ENCODE data around the gene ADCY1.
"Not testable (repeated sequence)": the region's sequence is repeated elsewhere in the genome, so short reads cannot be mapped to it uniquely, and the experiment has no call there.

Gene ADCY1

DNA sequence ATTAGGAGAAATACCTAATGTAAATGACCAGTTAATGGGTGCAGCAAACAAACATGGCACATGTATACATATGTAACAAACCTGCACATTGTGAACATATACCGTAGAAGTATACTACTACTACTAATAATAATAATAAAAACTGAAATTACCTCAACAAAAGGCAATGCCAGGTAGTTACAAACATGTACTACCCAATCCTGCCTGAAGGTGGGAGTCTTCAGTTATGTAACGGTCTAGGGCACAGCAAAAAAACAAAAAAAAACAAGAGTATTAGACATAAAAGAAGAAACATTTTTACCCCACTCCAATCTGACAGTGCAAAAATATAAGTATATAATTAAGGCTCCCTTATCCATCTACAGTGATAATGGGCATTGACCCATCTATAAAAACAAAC is 182.6 kb downstream of the ADCY1 start:
- peak; percentile 23 for TF ChIP-seq CTCF (IDR thresholded peaks at IDR 0.05; ENCODE audit: insufficient read depth, low read length, poor library complexity, severe bottlenecking)
- H3K9me3 ChIP-seq (ENCODE audit: insufficient read depth, low read length); H3K27ac ChIP-seq (ENCODE audit: low read depth, low read length): not testable (repeated sequence)

DNA sequence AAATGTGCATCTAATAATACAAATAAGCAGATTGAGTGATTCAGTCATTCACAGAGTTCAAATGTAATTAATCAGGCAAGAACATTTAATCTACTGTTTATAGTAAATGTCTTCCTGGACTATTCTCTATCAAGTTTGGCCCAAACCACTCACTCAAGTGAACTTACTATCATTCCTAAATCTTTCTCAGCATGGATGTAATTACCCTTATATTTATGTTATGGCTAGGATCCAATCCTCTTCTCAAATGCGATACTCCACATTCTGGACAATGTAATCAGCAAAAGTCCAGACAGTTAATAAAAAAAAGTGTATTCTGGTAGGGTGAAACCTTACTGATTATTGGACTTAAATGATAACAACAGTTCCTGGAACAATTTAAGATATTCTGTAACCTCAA is 185.3 kb downstream of the ADCY1 start:
- not testable (repeated sequence) for H3F3A ChIP-seq (ENCODE audit: insufficient read depth); H3K36me3 ChIP-seq (ENCODE audit: low read length); H3K4me2 ChIP-seq (ENCODE audit: low read depth, low read length, poor library complexity, severe bottlenecking); H3K27me3 ChIP-seq (ENCODE audit: low read length); H4K20me1 ChIP-seq (ENCODE audit: low read depth, low read length); H3K4me3 ChIP-seq (ENCODE audit: insufficient read depth, low read length, poor library complexity, severe bottlenecking); H3K9me2 ChIP-seq (replicated peaks; ENCODE audit: insufficient read depth, low read length); H3K9me3 ChIP-seq (ENCODE audit: insufficient read depth, low read length); H2AFZ ChIP-seq (ENCODE audit: low read depth, low read length, severe bottlenecking); H3K9ac ChIP-seq (ENCODE audit: low read length); H3K27ac ChIP-seq (ENCODE audit: low read depth, low read length)
- H3K79me2 ChIP-seq (ENCODE audit: insufficient read depth, low read length): peaks cover 31% of the 10 kb centered on the region; the same call in 1 of the 2 replicates

More for the DNA sequence above, 182.6 kb downstream of the ADCY1 start:
- H3K27me3 ChIP-seq (ENCODE audit: low read length); H3F3A ChIP-seq (ENCODE audit: insufficient read depth); H3K4me3 ChIP-seq (ENCODE audit: insufficient read depth, low read length, poor library complexity, severe bottlenecking); H3K9me2 ChIP-seq (replicated peaks; ENCODE audit: insufficient read depth, low read length); H2AFZ ChIP-seq (ENCODE audit: low read depth, low read length, severe bottlenecking); H3K9ac ChIP-seq (ENCODE audit: low read length); H3K4me2 ChIP-seq (ENCODE audit: low read depth, low read length, poor library complexity, severe bottlenecking); H3K36me3 ChIP-seq (ENCODE audit: low read length); H3K79me2 ChIP-seq (ENCODE audit: insufficient read depth, low read length); H4K20me1 ChIP-seq (ENCODE audit: low read depth, low read length): not testable (repeated sequence)

GRCh38 chr7:45761545-45762205 is 187.5 kb downstream of the ADCY1 start:
- H3K27ac ChIP-seq (ENCODE audit: low read depth, low read length); H3K9me2 ChIP-seq (replicated peaks; ENCODE audit: insufficient read depth, low read length); H3K27me3 ChIP-seq (ENCODE audit: low read length); H3K36me3 ChIP-seq (ENCODE audit: low read length); H3K9ac ChIP-seq (ENCODE audit: low read length); H3F3A ChIP-seq (ENCODE audit: insufficient read depth); H3K4me2 ChIP-seq (ENCODE audit: low read depth, low read length, poor library complexity, severe bottlenecking); H2AFZ ChIP-seq (ENCODE audit: low read depth, low read length, severe bottlenecking); H3K9me3 ChIP-seq (ENCODE audit: insufficient read depth, low read length); H3K4me3 ChIP-seq (ENCODE audit: insufficient read depth, low read length, poor library complexity, severe bottlenecking); H4K20me1 ChIP-seq (ENCODE audit: low read depth, low read length): not testable (repeated sequence)
- H3K79me2 ChIP-seq (ENCODE audit: insufficient read depth, low read length): peaks cover 32% of the 10 kb centered on the region; the same call in 1 of the 2 replicates

DNA sequence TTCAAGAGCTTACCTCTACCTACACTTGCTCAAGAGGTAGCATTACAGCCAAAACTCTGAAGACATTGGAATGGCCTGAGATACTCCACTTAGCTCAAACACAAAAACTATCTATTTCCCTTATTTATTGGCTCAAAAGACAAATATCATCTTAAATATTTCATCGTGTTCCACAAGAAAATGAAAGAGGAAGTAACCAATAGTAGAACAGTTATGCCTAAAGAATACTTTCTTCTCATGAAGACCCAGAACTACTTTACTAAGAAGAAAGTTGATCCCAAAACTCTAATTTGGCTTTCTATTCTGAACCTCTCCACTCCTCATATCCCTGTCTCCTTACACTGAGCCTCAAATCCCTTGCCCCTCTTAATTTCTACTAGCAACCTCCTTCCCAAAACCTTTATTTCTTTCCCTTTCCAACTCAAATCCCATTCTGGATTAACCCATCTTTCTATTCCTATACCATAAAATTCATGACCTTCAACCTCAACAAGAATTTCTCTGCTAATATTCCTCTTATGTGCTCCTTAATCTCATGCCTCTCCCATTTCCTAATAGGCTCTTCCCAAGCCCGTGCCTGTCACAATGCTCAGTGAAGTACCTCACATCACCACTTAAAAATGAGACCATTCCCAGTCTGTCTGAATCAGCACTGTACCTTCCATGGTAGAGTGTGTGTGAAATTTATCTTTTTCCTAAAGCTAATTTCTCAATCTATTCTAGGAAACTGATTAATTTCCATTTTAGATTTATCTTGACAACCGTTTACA is 188.2 kb downstream of the ADCY1 start:
- not testable (repeated sequence) for H3F3A ChIP-seq (ENCODE audit: insufficient read depth); H3K9me3 ChIP-seq (ENCODE audit: insufficient read depth, low read length); H3K27ac ChIP-seq (ENCODE audit: low read depth, low read length); H3K36me3 ChIP-seq (ENCODE audit: low read length); H3K9me2 ChIP-seq (replicated peaks; ENCODE audit: insufficient read depth, low read length); H3K4me3 ChIP-seq (ENCODE audit: insufficient read depth, low read length, poor library complexity, severe bottlenecking); H2AFZ ChIP-seq (ENCODE audit: low read depth, low read length, severe bottlenecking); H3K9ac ChIP-seq (ENCODE audit: low read length); H3K27me3 ChIP-seq (ENCODE audit: low read length); H4K20me1 ChIP-seq (ENCODE audit: low read depth, low read length); H3K4me2 ChIP-seq (ENCODE audit: low read depth, low read length, poor library complexity, severe bottlenecking)
- peaks cover 35% of the 10 kb centered on the region for H3K79me2 ChIP-seq (ENCODE audit: insufficient read depth, low read length)

DNA sequence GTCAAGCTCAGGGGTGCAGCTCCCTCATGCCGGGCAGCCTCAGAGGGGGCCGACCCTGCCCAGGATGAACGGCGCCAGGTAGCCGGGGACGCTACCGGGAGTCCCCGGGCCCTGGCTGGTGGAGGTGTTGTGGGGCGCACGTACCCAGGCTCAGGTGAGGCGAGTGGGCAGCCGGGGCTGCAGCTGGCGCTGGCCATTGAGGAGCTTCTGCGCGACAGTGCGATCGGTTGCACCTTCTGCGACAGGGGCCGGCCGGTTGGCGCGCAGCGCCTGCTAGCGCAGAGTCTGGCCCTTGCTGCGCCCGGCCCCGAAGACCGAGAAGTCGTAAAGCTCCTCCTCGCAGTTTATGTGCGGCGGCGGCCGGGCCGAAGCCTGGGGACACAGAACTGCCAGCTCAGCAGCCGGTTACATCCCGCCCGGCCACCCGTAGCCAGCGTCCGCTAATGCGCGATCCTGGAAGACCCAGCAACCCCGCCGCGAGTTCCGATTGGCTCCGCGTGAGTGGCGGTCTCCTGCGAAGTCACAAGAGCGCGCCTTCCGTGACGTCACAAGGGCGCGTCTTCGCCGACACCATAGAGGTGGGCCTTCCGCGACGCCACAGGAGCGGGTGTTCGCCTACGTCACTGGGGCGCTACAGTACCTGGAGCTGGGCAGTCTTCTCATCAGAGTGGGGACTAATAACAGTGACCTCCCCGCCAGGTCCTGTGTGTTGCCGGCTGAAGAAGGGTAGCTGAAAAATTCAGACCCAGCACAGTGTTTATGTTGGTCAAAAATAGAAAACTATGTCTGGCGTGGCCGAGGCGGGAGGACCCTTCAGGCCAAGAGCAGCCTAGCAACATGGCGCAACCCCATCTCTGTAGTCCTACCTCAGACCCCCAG is 194.6 kb downstream of the ADCY1 start:
- not testable (repeated sequence) for H3K36me3 ChIP-seq (ENCODE audit: low read length); H3K9me2 ChIP-seq (replicated peaks; ENCODE audit: insufficient read depth, low read length); H4K20me1 ChIP-seq (ENCODE audit: low read depth, low read length); H3F3A ChIP-seq (ENCODE audit: insufficient read depth); H3K27me3 ChIP-seq (ENCODE audit: low read length); H3K9me3 ChIP-seq (ENCODE audit: insufficient read depth, low read length)
- Histone ChIP-seq H2AFZ (ENCODE audit: low read depth, low read length, severe bottlenecking) (peak overlapping the region; percentile 71), H3K27ac (ENCODE audit: low read depth, low read length) (peak overlapping the region; percentile 66), H3K4me3 (ENCODE audit: insufficient read depth, low read length, poor library complexity, severe bottlenecking) (peak overlapping the region; percentile 93), H3K79me2 (ENCODE audit: insufficient read depth, low read length) (peaks cover 23% of the 10 kb centered on the region), H3K9ac (ENCODE audit: low read length) (peak overlapping the region; percentile 90), H3K4me2 (ENCODE audit: low read depth, low read length, poor library complexity, severe bottlenecking) (peak overlapping the region; percentile 66)

DNA sequence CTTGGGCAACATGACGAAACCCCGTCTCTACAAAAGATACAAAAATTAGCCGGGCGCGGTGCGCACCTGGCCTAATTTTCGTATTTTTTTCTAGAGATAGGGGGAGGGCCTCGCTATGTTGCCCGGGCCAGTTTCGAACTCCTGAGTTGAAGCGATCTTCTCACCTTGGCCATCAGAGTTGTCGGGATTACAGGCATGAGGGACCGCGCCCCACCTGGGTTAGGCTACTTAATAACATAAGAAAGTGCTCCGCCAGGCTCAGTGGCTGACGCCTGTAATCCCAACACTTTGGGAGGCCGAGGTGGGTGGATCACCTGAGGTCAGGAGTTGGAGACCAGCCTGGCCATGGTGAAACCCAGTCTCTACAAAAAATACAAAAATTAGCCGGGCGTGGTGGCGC is 195.5 kb downstream of the ADCY1 start:
- peak overlapping the region; percentile 93 for H3K4me3 ChIP-seq (ENCODE audit: insufficient read depth, low read length, poor library complexity, severe bottlenecking)
- not testable (repeated sequence) for H3K36me3 ChIP-seq (ENCODE audit: low read length); H4K20me1 ChIP-seq (ENCODE audit: low read depth, low read length); H3K27ac ChIP-seq (ENCODE audit: low read depth, low read length); H3K9me3 ChIP-seq (ENCODE audit: insufficient read depth, low read length); H3F3A ChIP-seq (ENCODE audit: insufficient read depth); H3K27me3 ChIP-seq (ENCODE audit: low read length); H3K9me2 ChIP-seq (replicated peaks; ENCODE audit: insufficient read depth, low read length)
- H3K9ac ChIP-seq (ENCODE audit: low read length): peak overlapping the region; percentile 90
- peaks cover 16% of the 10 kb centered on the region for H3K79me2 ChIP-seq (ENCODE audit: insufficient read depth, low read length)
- peak overlapping the region; percentile 66 for H3K4me2 ChIP-seq (ENCODE audit: low read depth, low read length, poor library complexity, severe bottlenecking)
- H2AFZ ChIP-seq (ENCODE audit: low read depth, low read length, severe bottlenecking): peak overlapping the region; percentile 71

Data from SU-DHL-6 (cell line).